Fibroblast of the aortic adventitia (primary cell): Measurements from ENCODE around the gene OPN1SW. TPM values are rescaled to one million over a fixed set of nuclear protein-coding genes. Genes with fewer than 3 reads are reported as not detected.

Experiments used
- DNase-seq: peaks from one replicate; pipeline ENCODE4 v3.0.0-alpha.2; 2010; ENCODE audit warnings: low read depth
- H3K4me3 ChIP-seq: 2 replicates; pipeline ENCODE4 v1.5.1; 2011; ENCODE audit warnings: low read depth, mild to moderate bottlenecking, control low read depth, low read length, moderate library complexity
- total RNA-seq: library from RNA; depleted of rRNA; stranded (reverse); fragments of >200 nt; gene quantifications from 2 replicates; pipeline ENCODE4 v1.2.3, GENCODE V29; 2012; ENCODE audit warnings: low replicate concordance
- TF ChIP-seq, protein P1 (sequence below): IDR thresholded peaks from 2 replicates; pipeline ENCODE4 v1.5.1; 2011; ENCODE audit warnings: mild to moderate bottlenecking, low read length, control low read depth, inconsistent platforms; ENCODE audit not compliant: insufficient read depth

OPN1SW gene, protein sequence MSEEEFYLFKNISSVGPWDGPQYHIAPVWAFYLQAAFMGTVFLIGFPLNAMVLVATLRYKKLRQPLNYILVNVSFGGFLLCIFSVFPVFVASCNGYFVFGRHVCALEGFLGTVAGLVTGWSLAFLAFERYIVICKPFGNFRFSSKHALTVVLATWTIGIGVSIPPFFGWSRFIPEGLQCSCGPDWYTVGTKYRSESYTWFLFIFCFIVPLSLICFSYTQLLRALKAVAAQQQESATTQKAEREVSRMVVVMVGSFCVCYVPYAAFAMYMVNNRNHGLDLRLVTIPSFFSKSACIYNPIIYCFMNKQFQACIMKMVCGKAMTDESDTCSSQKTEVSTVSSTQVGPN
- total RNA-seq, result not detected in 2 replicates

DNA sequence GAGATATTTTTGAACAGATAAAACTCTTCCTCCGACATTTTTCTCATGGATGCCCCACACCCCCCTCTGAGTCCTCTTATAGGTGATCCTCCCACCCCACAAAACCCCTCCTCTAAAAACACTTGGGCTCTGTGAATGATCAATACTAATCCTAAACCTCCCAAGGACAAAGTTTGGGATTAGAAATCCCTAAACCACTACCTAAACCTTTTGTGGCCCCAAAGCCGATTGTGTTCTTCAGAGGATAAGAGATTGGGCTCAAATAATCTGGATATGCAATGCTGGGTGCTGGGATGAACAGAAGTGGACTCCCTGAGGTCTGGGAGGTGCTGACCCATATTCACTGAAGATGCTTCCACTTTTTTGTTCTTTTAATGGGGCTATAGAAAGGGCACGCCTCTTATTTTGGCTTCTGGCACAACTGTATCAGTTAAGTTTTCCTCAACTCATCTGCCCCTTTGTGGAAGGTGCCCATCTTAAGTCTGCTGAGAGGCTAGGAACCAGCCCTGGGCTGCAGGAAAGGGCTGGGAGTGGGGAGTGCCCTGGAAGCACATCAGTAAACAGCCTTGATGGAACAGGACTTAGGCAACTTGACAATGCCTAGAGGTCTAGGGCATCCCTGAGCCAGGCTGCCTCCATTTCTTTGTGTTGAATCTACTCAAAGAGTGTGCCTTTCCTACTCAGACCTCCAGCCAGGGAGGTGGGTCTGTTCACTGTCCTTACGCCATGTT is at the start of gene OPN1SW:
Gene OPN1SW, minus strand, starts transcription at position 51 of the 731 bp plus-strand sequence. Its CDS starts 13 bp downstream, at position 38.
- TF ChIP-seq, protein P1, sequence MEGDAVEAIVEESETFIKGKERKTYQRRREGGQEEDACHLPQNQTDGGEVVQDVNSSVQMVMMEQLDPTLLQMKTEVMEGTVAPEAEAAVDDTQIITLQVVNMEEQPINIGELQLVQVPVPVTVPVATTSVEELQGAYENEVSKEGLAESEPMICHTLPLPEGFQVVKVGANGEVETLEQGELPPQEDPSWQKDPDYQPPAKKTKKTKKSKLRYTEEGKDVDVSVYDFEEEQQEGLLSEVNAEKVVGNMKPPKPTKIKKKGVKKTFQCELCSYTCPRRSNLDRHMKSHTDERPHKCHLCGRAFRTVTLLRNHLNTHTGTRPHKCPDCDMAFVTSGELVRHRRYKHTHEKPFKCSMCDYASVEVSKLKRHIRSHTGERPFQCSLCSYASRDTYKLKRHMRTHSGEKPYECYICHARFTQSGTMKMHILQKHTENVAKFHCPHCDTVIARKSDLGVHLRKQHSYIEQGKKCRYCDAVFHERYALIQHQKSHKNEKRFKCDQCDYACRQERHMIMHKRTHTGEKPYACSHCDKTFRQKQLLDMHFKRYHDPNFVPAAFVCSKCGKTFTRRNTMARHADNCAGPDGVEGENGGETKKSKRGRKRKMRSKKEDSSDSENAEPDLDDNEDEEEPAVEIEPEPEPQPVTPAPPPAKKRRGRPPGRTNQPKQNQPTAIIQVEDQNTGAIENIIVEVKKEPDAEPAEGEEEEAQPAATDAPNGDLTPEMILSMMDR, result no peak
- no peak within 1 kb of the TSS for H3K4me3 ChIP-seq
- no peak for DNase-seq

DNA sequence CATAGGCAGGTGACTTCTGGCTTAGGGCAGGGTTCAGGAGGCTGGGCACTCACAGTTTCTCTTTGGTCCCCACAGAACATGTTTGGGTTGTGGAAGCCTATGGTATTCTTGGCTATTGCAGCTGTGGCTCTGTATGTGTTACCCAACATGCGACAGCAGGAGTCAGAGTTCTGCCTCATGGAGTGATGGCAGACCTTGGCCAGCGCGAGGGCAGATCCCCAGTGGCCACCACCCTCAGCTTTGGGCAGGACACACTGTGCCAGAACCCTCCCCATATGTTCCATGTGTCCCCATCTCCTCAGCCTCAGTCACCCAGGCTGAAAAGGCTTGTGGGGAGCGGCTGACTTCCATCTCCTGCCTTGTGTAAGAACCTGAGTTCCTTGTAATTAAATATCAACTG is 46.1 kb upstream of the OPN1SW start:
- DNase-seq, result no peak
- TF ChIP-seq, protein P1, result no peak
- H3K4me3 ChIP-seq, result no peak overlapping the region

DNA sequence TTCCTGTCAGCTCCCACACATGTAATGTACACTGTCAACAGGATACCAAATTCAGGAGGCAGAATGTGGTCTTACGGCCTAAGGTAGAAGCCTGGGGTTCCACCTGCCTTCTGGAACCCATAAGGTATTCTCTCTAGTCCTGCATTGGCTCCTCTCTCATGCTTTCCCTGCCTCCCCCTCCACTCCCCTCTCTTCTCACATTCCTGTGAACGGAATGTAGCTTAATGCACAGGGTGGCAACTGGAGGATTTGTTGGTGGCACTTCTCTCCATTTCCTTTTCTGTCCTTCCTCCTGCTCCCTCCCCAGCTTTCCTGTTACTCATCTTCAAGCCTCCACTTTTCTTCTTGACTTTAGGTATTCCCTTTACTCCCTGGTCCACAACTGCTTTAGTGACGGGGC is 43.1 kb upstream of the OPN1SW start:
- H3K4me3 ChIP-seq, result no peak overlapping the region
- TF ChIP-seq, protein P1, result no peak
- DNase-seq, result no peak

DNA sequence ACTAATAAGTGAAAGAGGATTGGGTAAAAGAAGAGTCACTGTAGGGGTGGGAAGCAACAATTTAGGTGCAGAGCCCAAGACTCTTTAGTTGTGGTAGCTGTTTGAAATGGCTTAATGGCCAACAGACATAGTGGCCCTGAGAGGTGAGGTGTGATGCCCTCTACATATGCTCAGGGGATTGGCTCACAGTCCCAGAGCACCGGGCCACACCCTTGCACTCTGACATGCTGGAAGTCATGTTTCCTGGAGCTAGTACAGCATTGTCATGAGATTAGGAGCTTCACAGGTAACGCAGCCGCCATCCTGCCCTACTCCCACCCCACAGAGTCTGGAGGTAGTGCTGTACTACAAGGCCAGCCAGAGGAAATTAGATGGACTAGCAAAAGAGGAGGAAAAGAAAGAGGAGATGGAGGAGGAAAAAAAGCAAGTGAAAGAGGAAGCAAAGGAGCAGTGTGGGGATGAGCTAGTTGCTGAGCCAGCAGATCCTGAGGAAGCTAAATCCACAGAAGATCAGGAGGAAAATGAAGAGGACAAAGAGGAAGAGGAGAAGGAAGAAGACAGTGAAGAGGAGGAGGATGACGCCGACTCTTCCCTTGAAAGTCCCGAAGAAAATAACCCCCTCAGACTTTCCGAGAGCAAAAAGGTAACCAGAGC is 39.8 kb upstream of the OPN1SW start:
- H3K4me3 ChIP-seq, result no peak overlapping the region
- DNase-seq, result no peak
- TF ChIP-seq, protein P1, result no peak

DNA sequence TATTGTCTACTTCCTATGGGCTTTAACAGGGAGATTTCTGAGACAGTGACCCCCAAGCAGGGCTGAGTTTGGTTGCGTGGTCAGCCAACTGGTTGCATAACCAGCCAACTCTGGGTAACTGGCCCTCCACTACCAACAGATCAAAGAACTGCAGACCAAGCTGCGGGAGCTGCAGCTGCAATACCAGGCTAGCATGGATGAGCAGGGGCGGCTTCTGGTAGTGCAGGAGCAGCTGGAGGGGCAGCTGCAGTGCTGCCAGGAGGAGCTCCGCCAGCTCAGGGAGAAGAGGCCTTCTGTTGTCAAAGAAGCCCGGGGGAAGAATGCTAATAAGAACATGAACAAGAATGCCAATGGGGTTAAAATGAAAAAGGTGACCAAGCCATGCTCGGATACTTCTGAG is 38.9 kb upstream of the OPN1SW start:
- no peak for DNase-seq
- no peak overlapping the region for H3K4me3 ChIP-seq
- TF ChIP-seq, protein P1, result no peak

DNA sequence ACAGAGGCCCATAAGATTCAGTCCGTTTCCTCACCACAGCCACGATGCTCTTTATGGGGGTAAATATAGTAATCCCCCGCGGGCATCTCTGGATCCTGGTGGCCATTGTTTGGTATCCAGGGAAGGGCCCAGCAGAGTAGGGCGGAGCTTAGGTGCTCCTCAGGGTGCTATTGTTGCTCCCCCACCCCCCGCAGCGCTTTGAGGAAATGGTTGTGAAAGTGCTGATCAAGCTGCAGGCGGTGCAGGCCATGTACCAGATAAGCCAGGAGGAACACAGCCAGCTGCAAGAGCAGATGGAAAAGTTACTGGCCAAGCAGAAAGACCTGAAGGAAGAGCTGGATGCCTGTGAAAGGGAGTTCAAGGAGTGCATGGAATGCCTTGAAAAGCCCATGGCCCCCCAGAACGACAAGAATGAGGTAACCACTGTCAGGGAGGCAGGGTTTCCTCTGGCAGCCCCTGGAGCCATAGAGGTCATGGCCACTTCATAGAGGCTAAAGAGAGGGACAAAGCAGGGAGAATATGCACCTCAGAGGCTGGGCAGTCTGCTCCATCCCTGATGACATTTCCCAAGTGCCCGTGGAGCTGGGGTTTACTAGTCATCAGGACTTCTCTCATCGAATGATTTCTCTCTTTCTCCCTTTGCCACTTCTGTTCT is 37.0 kb upstream of the OPN1SW start:
- no peak overlapping the region for H3K4me3 ChIP-seq
- TF ChIP-seq, protein P1, result no peak
- DNase-seq, result peak; percentile 77
